Endothelial cell of umbilical vein (primary cell): ENCODE data around the gene ANKS6. TPM values are rescaled to one million over a fixed set of nuclear protein-coding genes. Genes with fewer than 3 reads are reported as not detected.

ENCODE experiments used
- BruUV-seq: library from RNA; stranded (reverse); fragments of 400-500 nt; replicated peaks from 2 replicates; lab custom pipeline; 2021; lab: Mats Ljungman, UMichigan
- CTCF ChIA-PET: fragments of 300-600, 350-600 bp; sonication (Branson Sonifier 250); formaldehyde crosslinking; loops from one replicate; lab custom pipeline; 2021; ENCODE audit warnings: antibody characterized with exemption, inconsistent platforms; lab: Charles Lee
- POLR2A ChIA-PET: fragments of 300-600, 350-600 bp; sonication (Branson Sonifier 250); formaldehyde crosslinking; loops from one replicate; lab custom pipeline; 2021; ENCODE audit warnings: antibody characterized with exemption, inconsistent platforms; lab: Charles Lee
- DNase-seq: peaks from one replicate; pipeline ENCODE4 v3.0.0-alpha.2; 2011; ENCODE audit warnings: low read depth, low spot score
- FAIRE-seq: peaks from 2 replicates; lab custom pipeline; 2011; peaks lifted over from hg19 to GRCh38; lab: Jason Lieb, UNC
- H2AFZ ChIP-seq: 2 replicates; pipeline ENCODE4 v1.6.0; 2012; ENCODE audit warnings: low read depth, low read length, control low read depth, inconsistent platforms
- H3K27ac ChIP-seq: 2 replicates; pipeline ENCODE4 v1.5.1; 2011; ENCODE audit warnings: low read depth, mild to moderate bottlenecking, control low read depth, low read length, moderate library complexity; ENCODE audit not compliant: insufficient read depth
- H3K27me3 ChIP-seq, 2 experiments: 2 replicates each; pipeline versions ENCODE4 v1.6.0 to v1.6.1; 2011; ENCODE audit warnings: low read length in 2 of 2, mixed read lengths in 1 of 2; ENCODE audit not compliant: control insufficient read depth in 2 of 2, insufficient read depth in 2 of 2
- H3K36me3 ChIP-seq, 2 experiments: 2 replicates in 1 of 2; 3 replicates in 1 of 2; pipeline ENCODE4 v1.5.1; 2011; ENCODE audit warnings: low read length in 2 of 2, mild to moderate bottlenecking in 1 of 2, moderate library complexity in 1 of 2; ENCODE audit not compliant: control insufficient read depth in 2 of 2, insufficient read depth in 2 of 2; ENCODE audit errors: extremely low read depth in 1 of 2
- H3K4me1 ChIP-seq: 3 replicates; pipeline ENCODE4 v1.5.1; 2011; ENCODE audit warnings: mild to moderate bottlenecking, low read length; ENCODE audit not compliant: control insufficient read depth, insufficient read depth; ENCODE audit errors: extremely low read depth
- H3K4me2 ChIP-seq: 2 replicates; pipeline ENCODE4 v1.6.1; 2011; ENCODE audit warnings: low read length, control low read depth, mixed read lengths; ENCODE audit not compliant: insufficient read depth
- H3K4me3 ChIP-seq, 3 experiments: fragments of 200-600 bp in 1 of 3; sonication (generic), shearing (Covaris generic) in 1 of 3; replicated peaks in 1 of 3; 2 replicates each; pipeline ENCODE4 v1.5.1; 2011 to 2016; ENCODE audit warnings: control low read depth in 3 of 3, low read length in 3 of 3, mild to moderate bottlenecking in 2 of 3, inconsistent platforms in 1 of 3, low read depth in 1 of 3, moderate library complexity in 1 of 3; ENCODE audit not compliant: insufficient read depth in 1 of 3
- H3K79me2 ChIP-seq: 2 replicates; pipeline ENCODE4 v1.6.0; 2012; ENCODE audit warnings: low read length, inconsistent platforms; ENCODE audit not compliant: control insufficient read depth, insufficient read depth
- H3K9ac ChIP-seq: replicated peaks from 2 replicates; pipeline ENCODE3; 2011; ENCODE audit warnings: low read length, control low read depth; ENCODE audit not compliant: insufficient read depth; ENCODE audit errors: extremely low read depth
- H3K9me1 ChIP-seq: replicated peaks from 3 replicates; pipeline ENCODE4 v1.6.0; 2011; ENCODE audit warnings: mild to moderate bottlenecking, low read length; ENCODE audit not compliant: control insufficient read depth, insufficient read depth; ENCODE audit errors: extremely low read depth
- H3K9me3 ChIP-seq: replicated peaks from 2 replicates; pipeline ENCODE4 v1.5.1; 2012; ENCODE audit warnings: low read length, inconsistent platforms; ENCODE audit not compliant: control insufficient read depth, insufficient read depth
- H4K20me1 ChIP-seq: replicated peaks from 2 replicates; pipeline ENCODE3; 2011; ENCODE audit warnings: mild to moderate bottlenecking, low read length; ENCODE audit not compliant: control insufficient read depth, insufficient read depth; ENCODE audit errors: extremely low read depth
- EZH2 ChIP-seq: IDR thresholded peaks from 2 replicates; pipeline ENCODE4 v1.6.1; 2012; ENCODE audit warnings: borderline replicate concordance, low read depth, mild to moderate bottlenecking, moderate library complexity, low read length, inconsistent platforms; ENCODE audit not compliant: severe bottlenecking
- FOS ChIP-seq: IDR thresholded peaks from 2 replicates; pipeline ENCODE4 v1.6.1; 2011; ENCODE audit warnings: mild to moderate bottlenecking, low read length, moderate library complexity, borderline replicate concordance; ENCODE audit not compliant: insufficient read depth
- POLR2A ChIP-seq: IDR thresholded peaks from 2 replicates; pipeline ENCODE4 v1.6.1; 2012; ENCODE audit warnings: low read depth, mild to moderate bottlenecking, control low read depth, low read length
- POLR2AphosphoS5 ChIP-seq: IDR thresholded peaks from 2 replicates; pipeline ENCODE4 v1.6.1; 2012; ENCODE audit warnings: low read depth, mild to moderate bottlenecking, control low read depth, low read length, moderate library complexity; ENCODE audit not compliant: insufficient read depth
- dilution Hi-C: fragments of 300-500 bp; cut with MboI; formaldehyde crosslinking; loops from one replicate; pipeline ENCODE4 v1.15.0; 2019; ENCODE audit warnings: low sequenced_read_pairs; ENCODE audit not compliant: extremely low pct_ligation_motif_present
- intact Hi-C: fragments of 100-400 bp; cut with micrococcal nuclease; formaldehyde crosslinking; loops from one replicate; pipeline ENCODE4 v1.10.0; 2022
- polyA plus RNA-seq, 4 experiments: library from polyadenylated mRNA; depleted of rRNA in 3 of 4; stranded (reverse) in 3 of 4; unstranded in 1 of 4; fragments of >200 nt; gene quantifications; 2 replicates each; pipeline versions ENCODE4 v1.2.1 to v1.2.3, GENCODE V29; 2011 to 2012; ENCODE audit warnings: missing spikeins in 1 of 4
- total RNA-seq: library from RNA; stranded (reverse); gene quantifications from 2 replicates; pipeline ENCODE4 v1.2.3, GENCODE V29; 2021
- TF ChIP-seq, protein P1 (sequence below), 2 donors: IDR thresholded peaks; 1 replicate in 1 of 2; 2 replicates in 1 of 2; pipeline ENCODE4 v1.5.1; 2011; ENCODE audit warnings: low read length in 2 of 2, mild to moderate bottlenecking in 2 of 2, moderate library complexity in 2 of 2, control low read depth in 1 of 2, inconsistent platforms in 1 of 2, low read depth in 1 of 2; ENCODE audit not compliant: insufficient read depth in 1 of 2; ENCODE audit errors: extremely low read depth in 1 of 2

The ANKS6 gene
- total and polyA plus RNA-seq, 2 donors (not counting 3 experiments of a cell fraction or from before 2014, with no cell fraction given), result 15.5 to 18.6 TPM

GRCh38 chr9:98793031-98793430 is 3.3 kb downstream of the ANKS6 start:
- no peak overlapping the region for H3K4me3 ChIP-seq
- no peak overlapping the region for H3K27ac ChIP-seq
- no peaks in the 10 kb centered on the region for H3K36me3 ChIP-seq
- no TSS peak for BruUV-seq
- H3K4me2 ChIP-seq, result no peak overlapping the region
- no peaks in the 10 kb centered on the region for H3K9me3 ChIP-seq
- H4K20me1 ChIP-seq, result no peaks in the 10 kb centered on the region
- ChIA-PET CTCF (interaction anchor here (0.8 to 3.1 kb wide), 4 partner anchors 14 to 530 kb away, joined by 3 to 13 read pairs (median 5); no protein-coding TSS in a partner anchor), POLR2A (no interaction called here)
- no peaks in the 10 kb centered on the region for H3K9me1 ChIP-seq
- no peak overlapping the region for H2AFZ ChIP-seq
- H3K79me2 ChIP-seq, result peaks cover 24% of the 10 kb centered on the region
- H3K27me3 ChIP-seq, result no peaks in the 10 kb centered on the region
- FAIRE-seq, result no peak
- no peak for DNase-seq
- TF ChIP-seq, protein P1, sequence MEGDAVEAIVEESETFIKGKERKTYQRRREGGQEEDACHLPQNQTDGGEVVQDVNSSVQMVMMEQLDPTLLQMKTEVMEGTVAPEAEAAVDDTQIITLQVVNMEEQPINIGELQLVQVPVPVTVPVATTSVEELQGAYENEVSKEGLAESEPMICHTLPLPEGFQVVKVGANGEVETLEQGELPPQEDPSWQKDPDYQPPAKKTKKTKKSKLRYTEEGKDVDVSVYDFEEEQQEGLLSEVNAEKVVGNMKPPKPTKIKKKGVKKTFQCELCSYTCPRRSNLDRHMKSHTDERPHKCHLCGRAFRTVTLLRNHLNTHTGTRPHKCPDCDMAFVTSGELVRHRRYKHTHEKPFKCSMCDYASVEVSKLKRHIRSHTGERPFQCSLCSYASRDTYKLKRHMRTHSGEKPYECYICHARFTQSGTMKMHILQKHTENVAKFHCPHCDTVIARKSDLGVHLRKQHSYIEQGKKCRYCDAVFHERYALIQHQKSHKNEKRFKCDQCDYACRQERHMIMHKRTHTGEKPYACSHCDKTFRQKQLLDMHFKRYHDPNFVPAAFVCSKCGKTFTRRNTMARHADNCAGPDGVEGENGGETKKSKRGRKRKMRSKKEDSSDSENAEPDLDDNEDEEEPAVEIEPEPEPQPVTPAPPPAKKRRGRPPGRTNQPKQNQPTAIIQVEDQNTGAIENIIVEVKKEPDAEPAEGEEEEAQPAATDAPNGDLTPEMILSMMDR (IDR thresholded peaks at IDR 0.05; ENCODE audit: extremely low read depth in 1 of 2, insufficient read depth in 1 of 2, low read depth in 1 of 2, low read length in 2 of 2), result no peak
- TF ChIP-seq FOS (no peak), POLR2A (no peak), POLR2AphosphoS5 (no peak), EZH2 (no peak)
- peaks cover 19% of the 10 kb centered on the region for H3K4me1 ChIP-seq
- intact Hi-C loops, result loop anchor here (5.0 kb wide), 1 partner anchor 721 kb away; no protein-coding TSS in a partner anchor
- H3K9ac ChIP-seq, result no peak overlapping the region
- dilution Hi-C loops, result no loop called here
